ENCODE measurements around the gene SBF1.

SBF1 gene

GRCh38 chr22:50467773-50468440, 6.9 kb downstream of the SBF1 start:
- DNase-seq (ENCODE audit: low read depth in 1 of 2, low spot score in 1 of 2), result no peak

- no peak for DNase-seq (ENCODE audit: low read depth in 1 of 2, low spot score in 1 of 2)
Measured at GRCh38 chr22:50467341-50467740, 7.5 kb downstream of the SBF1 start.

- no peak for DNase-seq (ENCODE audit: low read depth in 1 of 2, low spot score in 1 of 2)
Measured at GRCh38 chr22:50465066-50465930, 9.5 kb downstream of the SBF1 start.

GRCh38 chr22:50464451-50464850, 10.4 kb downstream of the SBF1 start:
- no peak for DNase-seq (ENCODE audit: low read depth in 1 of 2, low spot score in 1 of 2)

GRCh38 chr22:50463188-50463900, 11.5 kb downstream of the SBF1 start:
- no peak for DNase-seq (ENCODE audit: low read depth in 1 of 2, low spot score in 1 of 2)

- DNase-seq (ENCODE audit: low read depth in 1 of 2, low spot score in 1 of 2), result no peak
Measured at GRCh38 chr22:50461979-50462540, 12.8 kb downstream of the SBF1 start.

- no peak for DNase-seq (ENCODE audit: low read depth in 1 of 2, low spot score in 1 of 2)
Measured at GRCh38 chr22:50461536-50461935, 13.3 kb downstream of the SBF1 start.

GRCh38 chr22:50460938-50461337, 13.9 kb downstream of the SBF1 start:
- DNase-seq (ENCODE audit: low read depth in 1 of 2, low spot score in 1 of 2), result no peak

GRCh38 chr22:50459496-50460140, 15.2 kb downstream of the SBF1 start:
- DNase-seq (ENCODE audit: low read depth in 1 of 2, low spot score in 1 of 2), result no peak

GRCh38 chr22:50459016-50459415, 15.8 kb downstream of the SBF1 start:
- DNase-seq (ENCODE audit: low read depth in 1 of 2, low spot score in 1 of 2), result no peak

GRCh38 chr22:50456466-50457234, 18.2 kb downstream of the SBF1 start:
- DNase-seq (ENCODE audit: low read depth in 1 of 2, low spot score in 1 of 2), result no peak

- no peak for DNase-seq (ENCODE audit: low read depth in 1 of 2, low spot score in 1 of 2)
Measured at GRCh38 chr22:50456026-50456425, 18.8 kb downstream of the SBF1 start.

GRCh38 chr22:50455201-50455600, 19.6 kb downstream of the SBF1 start:
- no peak for DNase-seq (ENCODE audit: low read depth in 1 of 2, low spot score in 1 of 2)

GRCh38 chr22:50454556-50455075, 20.2 kb downstream of the SBF1 start:
- no peak for DNase-seq (ENCODE audit: low read depth in 1 of 2, low spot score in 1 of 2)

GRCh38 chr22:50452649-50453048, 22.2 kb downstream of the SBF1 start:
- DNase-seq (ENCODE audit: low read depth in 1 of 2, low spot score in 1 of 2), result no peak

- no peak for DNase-seq (ENCODE audit: low read depth in 1 of 2, low spot score in 1 of 2)
Measured at GRCh38 chr22:50447576-50448551, 27.0 kb downstream of the SBF1 start.

GRCh38 chr22:50446708-50447575, 27.9 kb downstream of the SBF1 start:
- no peak for DNase-seq (ENCODE audit: low read depth in 1 of 2, low spot score in 1 of 2)

Measured in stimulated activated CD4-positive, alpha-beta T cell treated with anti-CD3 and anti-CD28 coated beads, Interleukin-15, amount 100 ng/mL, for 1 hour (primary cell).